AG09309 (cell line): ENCODE results near the gene STK32B.

Experiments
- DNase-seq: peaks from one replicate; pipeline ENCODE4 v3.0.0-alpha.2; 2010; ENCODE audit warnings: low read depth
- H3K4me3 ChIP-seq: 2 replicates; pipeline ENCODE4 v1.5.1; 2011; ENCODE audit warnings: mild to moderate bottlenecking, low read depth, low read length, moderate library complexity; ENCODE audit not compliant: control insufficient read depth
- CTCF ChIP-seq: IDR thresholded peaks from 2 replicates; pipeline ENCODE4 v1.5.1; 2011; ENCODE audit warnings: mild to moderate bottlenecking, low read depth, low read length, inconsistent platforms; ENCODE audit not compliant: insufficient read depth, control insufficient read depth; ENCODE audit errors: missing control alignments

Gene STK32B

GRCh38 chr4:5541169-5541568, 489.9 kb downstream of the STK32B start:
- TF ChIP-seq CTCF: no peak
- DNase-seq: no peak
- H3K4me3 ChIP-seq: no peak overlapping the region

DNA sequence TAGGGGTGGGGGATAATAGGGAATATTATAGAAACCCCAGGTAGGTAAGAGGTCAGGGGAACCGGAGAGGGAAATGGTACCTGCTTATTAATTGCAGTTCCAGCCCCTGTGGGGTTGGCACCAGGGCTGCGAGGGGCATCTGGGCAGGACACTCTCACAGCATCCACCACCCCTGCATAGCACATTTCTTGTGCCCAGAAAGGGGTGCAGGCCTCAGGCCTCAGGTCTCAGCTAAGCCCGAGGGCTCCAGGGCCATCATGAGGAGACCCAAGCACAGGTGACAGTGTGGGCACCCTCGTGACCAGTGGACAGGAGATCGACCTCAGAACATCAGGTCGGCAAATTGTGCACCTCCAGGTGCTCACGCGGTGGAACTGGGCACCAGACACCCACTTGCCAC, 492.4 kb downstream of the STK32B start:
- no peak overlapping the region for H3K4me3 ChIP-seq
- no peak for TF ChIP-seq CTCF
- DNase-seq: no peak

GRCh38 chr4:5544762-5545161, 493.5 kb downstream of the STK32B start:
- DNase-seq: no peak
- TF ChIP-seq CTCF: no peak
- H3K4me3 ChIP-seq: no peak overlapping the region

- DNase-seq: no peak
- no peak for TF ChIP-seq CTCF
- no peak overlapping the region for H3K4me3 ChIP-seq
These were observed 494.0 kb downstream of the STK32B start for GRCh38 chr4:5545271-5545670.

DNA sequence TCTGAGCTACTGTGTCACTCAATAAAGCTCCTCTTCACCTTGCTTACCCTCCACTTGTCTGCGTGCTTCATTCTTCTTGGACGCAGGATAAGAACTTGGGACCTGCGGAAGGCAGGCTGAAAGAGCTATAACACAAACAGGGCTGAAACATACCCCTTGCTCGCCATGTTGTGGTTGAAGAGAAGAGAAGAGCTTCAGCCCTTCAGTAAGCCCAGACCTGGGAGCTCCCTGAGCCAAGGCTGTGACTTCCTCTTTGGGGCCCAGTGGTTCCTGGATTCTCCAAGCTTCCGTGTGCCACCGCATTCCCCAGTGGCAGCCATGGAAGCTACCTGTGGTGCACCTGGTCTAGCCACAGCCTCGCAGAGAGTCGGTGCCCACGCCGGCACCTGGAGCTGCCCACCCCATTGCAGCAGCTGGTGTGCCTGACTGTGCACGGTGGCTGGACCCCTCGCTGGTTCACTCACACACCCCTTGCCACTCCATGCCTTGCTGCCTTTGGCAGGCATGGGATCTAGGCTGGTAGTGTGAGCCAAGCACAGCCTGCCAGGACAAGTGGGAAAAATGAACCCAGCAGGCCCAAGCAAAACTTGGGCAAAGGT, 496.5 kb downstream of the STK32B start:
- TF ChIP-seq CTCF: no peak
- no peak overlapping the region for H3K4me3 ChIP-seq
- DNase-seq: no peak
